Chondrocyte (in vitro differentiated cells): Measurements from ENCODE around the gene VKORC1. TPM values are rescaled to one million over a fixed set of nuclear protein-coding genes. Genes with fewer than 3 reads are reported as not detected.

Experiments used
- DNase-seq: peaks from one replicate; pipeline ENCODE4 v3.0.0; 2021; ENCODE audit warnings: mixed read lengths, low spot score
- H3K27ac Mint-ChIP-seq: one replicate; pipeline ENCODE4 v1.8.0; 2021; ENCODE audit warnings: mild to moderate bottlenecking, moderate library complexity, mixed read lengths; ENCODE audit not compliant: unreplicated experiment
- H3K27me3 Mint-ChIP-seq: 2 replicates; pipeline ENCODE4 v1.8.0; 2021; ENCODE audit warnings: low read depth, mixed read lengths
- H3K36me3 Mint-ChIP-seq: 2 replicates; pipeline ENCODE4 v1.8.0; 2021; ENCODE audit warnings: low read depth, mixed read lengths
- H3K4me1 Mint-ChIP-seq: 2 replicates; pipeline ENCODE4 v1.8.0; 2021; ENCODE audit warnings: low read depth, mild to moderate bottlenecking, mixed read lengths
- H3K4me3 Mint-ChIP-seq: one replicate; pipeline ENCODE4 v1.8.0; 2021; ENCODE audit warnings: mild to moderate bottlenecking, moderate library complexity, mixed read lengths; ENCODE audit not compliant: unreplicated experiment
- H3K9me3 Mint-ChIP-seq: 2 replicates; pipeline ENCODE4 v1.8.0; 2021; ENCODE audit warnings: low read depth, mixed read lengths
- CTCF ChIP-seq: fragments of 200-600 bp; sonication (generic); IDR thresholded peaks from 2 replicates; pipeline ENCODE4 v1.5.0; 2021; ENCODE audit warnings: antibody characterized with exemption, mild to moderate bottlenecking, moderate library complexity
- total RNA-seq: library from RNA; stranded (reverse); gene quantifications from 3 replicates; pipeline ENCODE4 v1.2.1, GENCODE V29; 2021

The VKORC1 gene
- total RNA-seq, 1 donor from 2014 or later, result 199 TPM

GRCh38 chr16:31131841-31132271 is 37.3 kb upstream of the VKORC1 start:
- H3K9me3 Mint-ChIP-seq, result no peaks in the 10 kb centered on the region
- H3K4me3 Mint-ChIP-seq, result no peak overlapping the region
- peaks cover 5% of the 10 kb centered on the region for H3K4me1 Mint-ChIP-seq
- no peak overlapping the region for H3K27ac Mint-ChIP-seq
- H3K36me3 Mint-ChIP-seq, result peaks cover 6% of the 10 kb centered on the region
- no peaks in the 10 kb centered on the region for H3K27me3 Mint-ChIP-seq
- TF ChIP-seq CTCF, result no peak
- DNase-seq, result no peak

GRCh38 chr16:31131416-31131815 is 36.8 kb upstream of the VKORC1 start:
- H3K36me3 Mint-ChIP-seq, result peaks cover 6% of the 10 kb centered on the region
- no peak for DNase-seq
- no peaks in the 10 kb centered on the region for H3K27me3 Mint-ChIP-seq
- TF ChIP-seq CTCF, result no peak
- no peaks in the 10 kb centered on the region for H3K9me3 Mint-ChIP-seq
- H3K27ac Mint-ChIP-seq, result no peak overlapping the region
- H3K4me3 Mint-ChIP-seq, result no peak overlapping the region
- peaks cover 5% of the 10 kb centered on the region for H3K4me1 Mint-ChIP-seq

GRCh38 chr16:31130899-31131298 is 36.3 kb upstream of the VKORC1 start:
- peaks cover 5% of the 10 kb centered on the region for H3K4me1 Mint-ChIP-seq
- no peak overlapping the region for H3K4me3 Mint-ChIP-seq
- peaks cover 6% of the 10 kb centered on the region for H3K36me3 Mint-ChIP-seq
- no peak for DNase-seq
- no peak overlapping the region for H3K27ac Mint-ChIP-seq
- no peaks in the 10 kb centered on the region for H3K9me3 Mint-ChIP-seq
- TF ChIP-seq CTCF, result no peak
- H3K27me3 Mint-ChIP-seq, result no peaks in the 10 kb centered on the region

- no peaks in the 10 kb centered on the region for H3K9me3 Mint-ChIP-seq
- peaks cover 6% of the 10 kb centered on the region for H3K36me3 Mint-ChIP-seq
- H3K4me3 Mint-ChIP-seq, result no peak overlapping the region
- H3K27ac Mint-ChIP-seq, result no peak overlapping the region
- peaks cover 5% of the 10 kb centered on the region for H3K4me1 Mint-ChIP-seq
- H3K27me3 Mint-ChIP-seq, result no peaks in the 10 kb centered on the region
- DNase-seq, result no peak
- TF ChIP-seq CTCF, result no peak
Observed at GRCh38 chr16:31130336-31130891, 35.8 kb upstream of the VKORC1 start.

- no peak for DNase-seq
- H3K27me3 Mint-ChIP-seq, result no peaks in the 10 kb centered on the region
- no peaks in the 10 kb centered on the region for H3K9me3 Mint-ChIP-seq
- no peak for TF ChIP-seq CTCF
- H3K4me3 Mint-ChIP-seq, result no peak overlapping the region
- H3K36me3 Mint-ChIP-seq, result peaks cover 6% of the 10 kb centered on the region
- H3K27ac Mint-ChIP-seq, result no peak overlapping the region
- peaks cover 5% of the 10 kb centered on the region for H3K4me1 Mint-ChIP-seq
Observed at GRCh38 chr16:31129568-31130335, 35.2 kb upstream of the VKORC1 start.
